B cell (primary cell): ENCODE data around the gene RARRES2. TPM values are rescaled to one million over a fixed set of nuclear protein-coding genes. Genes with fewer than 3 reads are reported as not detected.

Experiments used
- ATAC-seq: fragments of 200-7000 bp; cut with Tn5 transposase; one replicate; pipeline ENCODE4 v1.10.0; 2021; ENCODE audit warnings: low read depth, mild to moderate bottlenecking, moderate number of reproducible peaks, moderate library complexity
- CTCF ChIA-PET: fragments of 350-600 bp; sonication (Branson Sonifier 250); formaldehyde crosslinking; loops from one replicate; lab custom pipeline; 2021; ENCODE audit warnings: antibody characterized with exemption, inconsistent platforms; lab: Charles Lee
- POLR2A ChIA-PET: fragments of 350-600 bp; sonication (Branson Sonifier 250); formaldehyde crosslinking; loops from one replicate; lab custom pipeline; 2021; ENCODE audit warnings: antibody characterized with exemption; lab: Charles Lee
- DNase-seq: peaks from one replicate; pipeline ENCODE4 v3.0.0; 2013
- H2AFZ ChIP-seq: 2 replicates; pipeline ENCODE4 v1.6.1; 2012; ENCODE audit warnings: mild to moderate bottlenecking, low read depth, low read length; ENCODE audit not compliant: insufficient read depth, poor library complexity, severe bottlenecking
- H3K27ac ChIP-seq, 2 donors: 1 replicate in 1 of 2; 2 replicates in 1 of 2; pipeline ENCODE4 v1.5.1; 2012 to 2013; ENCODE audit warnings: low read length in 2 of 2, mild to moderate bottlenecking in 2 of 2, moderate library complexity in 1 of 2
- H3K27me3 ChIP-seq, 4 experiments: fragments of 200-600 bp in 1 of 4; sonication (generic) in 1 of 4; replicated peaks in 1 of 4; 1 replicate in 2 of 4; 2 replicates in 2 of 4; pipeline versions ENCODE4 v1.6.1 to v1.7.0; 2013 to 2016; ENCODE audit warnings: low read length in 3 of 4, mild to moderate bottlenecking in 2 of 4, mixed read lengths in 1 of 4, moderate library complexity in 1 of 4; ENCODE audit not compliant: insufficient read depth in 4 of 4, control insufficient read depth in 3 of 4; ENCODE audit errors: control extremely low read depth in 1 of 4
- H3K36me3 ChIP-seq, 2 experiments: replicated peaks in 1 of 2; 1 replicate in 1 of 2; 2 replicates in 1 of 2; pipeline versions ENCODE4 v1.6.1 to v1.7.1; 2013; ENCODE audit warnings: low read length in 1 of 2; ENCODE audit not compliant: insufficient read depth in 2 of 2, control insufficient read depth in 1 of 2; ENCODE audit errors: control extremely low read depth in 1 of 2, extremely low read depth in 1 of 2
- H3K4me1 ChIP-seq, 2 donors: fragments of 200-600 bp in 1 of 2; sonication (generic) in 1 of 2; 1 replicate in 1 of 2; 2 replicates in 1 of 2; pipeline versions ENCODE4 v1.5.1 to v1.6.1; 2013 to 2017; ENCODE audit warnings: low read length in 2 of 2; ENCODE audit not compliant: control insufficient read depth in 2 of 2, insufficient read depth in 2 of 2
- H3K4me2 ChIP-seq: replicated peaks from 2 replicates; pipeline ENCODE3; 2012; ENCODE audit warnings: mild to moderate bottlenecking, low read depth, low read length; ENCODE audit not compliant: poor library complexity, severe bottlenecking
- H3K4me3 ChIP-seq, 5 experiments: fragments of 200-600 bp in 1 of 5; sonication (generic) in 1 of 5; 1 replicate in 3 of 5; 2 replicates in 2 of 5; pipeline versions ENCODE4 v1.5.1 to v1.7.0; 2011 to 2016; ENCODE audit warnings: low read length in 4 of 5, mild to moderate bottlenecking in 4 of 5, low read depth in 2 of 5, control low read depth in 1 of 5, moderate library complexity in 1 of 5; ENCODE audit not compliant: insufficient read depth in 1 of 5; ENCODE audit errors: control extremely low read depth in 1 of 5, extremely low read depth in 1 of 5
- H3K79me2 ChIP-seq: fragments of 200-600 bp; sonication (generic); one replicate; pipeline ENCODE4 v1.6.0; 2016; ENCODE audit warnings: low read length; ENCODE audit not compliant: control insufficient read depth, insufficient read depth
- H3K9ac ChIP-seq: fragments of 200-600 bp; sonication (generic); 2 replicates; pipeline ENCODE4 v1.6.1; 2017; ENCODE audit warnings: mild to moderate bottlenecking, low read length, moderate library complexity
- H3K9me3 ChIP-seq, 3 donors: one replicate each; pipeline versions ENCODE4 v1.6.1 to v1.7.1; 2013; ENCODE audit warnings: low read length in 2 of 3; ENCODE audit not compliant: control insufficient read depth in 2 of 3, insufficient read depth in 1 of 3; ENCODE audit errors: control extremely low read depth in 1 of 3
- H4K20me1 ChIP-seq: 2 replicates; pipeline ENCODE4 v1.6.0; 2012; ENCODE audit warnings: mild to moderate bottlenecking, low read length; ENCODE audit not compliant: insufficient read depth, control insufficient read depth, poor library complexity, severe bottlenecking
- H3K27ac Mint-ChIP-seq: one replicate; pipeline ENCODE4 v1.8.0; 2021; ENCODE audit warnings: mixed read lengths
- H3K27me3 Mint-ChIP-seq: one replicate; pipeline ENCODE4 v1.8.0; 2021; ENCODE audit warnings: mixed read lengths
- H3K4me1 Mint-ChIP-seq: one replicate; pipeline ENCODE4 v1.8.0; 2021; ENCODE audit warnings: mixed read lengths
- H3K4me3 Mint-ChIP-seq: one replicate; pipeline ENCODE4 v1.8.0; 2021; ENCODE audit warnings: mixed read lengths
- H3K9me3 Mint-ChIP-seq: one replicate; pipeline ENCODE4 v1.8.0; 2022; ENCODE audit warnings: mixed read lengths; ENCODE audit not compliant: insufficient read depth
- CTCF ChIP-seq: fragments of 200-600 bp; IDR thresholded peaks from one replicate; pipeline ENCODE4 v1.8.0; 2022; ENCODE audit warnings: antibody characterized with exemption, mild to moderate bottlenecking
- EZH2 ChIP-seq: IDR thresholded peaks from 2 replicates; pipeline ENCODE4 v1.6.1; 2012; ENCODE audit warnings: borderline replicate concordance, low read depth, mild to moderate bottlenecking, moderate library complexity, low read length; ENCODE audit not compliant: insufficient read depth, poor library complexity, severe bottlenecking
- WGBS: methylation state at CpG from one replicate; pipeline ENCODE4 v1.1.5; 2013; ENCODE audit warnings: missing lambda C conversion rate; ENCODE audit not compliant: insufficient coverage; 5-methylcytosine and 5-hydroxymethylcytosine counted together
- intact Hi-C: fragments of 100-400 bp; cut with micrococcal nuclease; formaldehyde crosslinking; loops from one replicate; pipeline ENCODE4 v1.10.0; 2022
- polyA plus RNA-seq: library from polyadenylated mRNA; depleted of rRNA; stranded (reverse); fragments of >200 nt; gene quantifications from 2 replicates; pipeline ENCODE4 v1.2.3, GENCODE V29; 2012
- total RNA-seq, 2 donors: library from RNA; stranded (reverse); fragments of 120-200 nt in 1 of 2; gene quantifications; 1 replicate in 1 of 2; 2 replicates in 1 of 2; pipeline versions ENCODE4 v1.2.3 to v1.2.4, GENCODE V29; 2013 to 2022

Gene RARRES2
- total and polyA plus RNA-seq, 2 donors (not counting 1 experiment from before 2014, with no cell fraction given): not detected

- intact Hi-C loops: no loop called here
- H3K79me2 ChIP-seq: peaks cover 33% of the 10 kb centered on the region
- peak overlapping the region; percentile 92 for H3K4me3 Mint-ChIP-seq
- peaks cover 26% of the 10 kb centered on the region for H4K20me1 ChIP-seq
- ChIA-PET CTCF (interaction anchor here (0.9 to 7.3 kb wide), 5 partner anchors 8 to 49 kb away, joined by 3 to 71 read pairs (median 20); partner anchors contain the start of genes ACTR3C and LRRC61), POLR2A (interaction anchor here (1.7 to 6.6 kb wide), 3 partner anchors 8 to 36 kb away, joined by 6 to 120 read pairs (median 64); partner anchors contain the start of gene ZNF775)
- H3K27me3 Mint-ChIP-seq: no peaks in the 10 kb centered on the region
- peak overlapping the region in 1 of 2 donors; percentile 98 for H3K27ac ChIP-seq
- peaks cover 70% of the 10 kb centered on the region for H3K4me1 Mint-ChIP-seq
- H3K4me3 ChIP-seq: no peak overlapping the region
- no peaks in the 10 kb centered on the region for H3K27me3 ChIP-seq
- H3K27ac Mint-ChIP-seq: peak overlapping the region; percentile 98
- H3K9me3 ChIP-seq: no peaks in the 10 kb centered on the region
- H3K4me2 ChIP-seq: peak overlapping the region; percentile 85
- 77% methylated on average over 3 of the region's 3 CpGs for WGBS
- peaks cover 33 to 53% of the 10 kb centered on the region in 2 donors for H3K4me1 ChIP-seq
- H3K9me3 Mint-ChIP-seq: no peaks in the 10 kb centered on the region
- no peak for ATAC-seq
- no peak for TF ChIP-seq CTCF
- no peak for TF ChIP-seq EZH2
- H3K9ac ChIP-seq: no peak overlapping the region
- peaks cover 0 to 36% of the 10 kb centered on the region in 2 experiments for H3K36me3 ChIP-seq
- no peak overlapping the region for H2AFZ ChIP-seq
- no peak for DNase-seq
These were observed 29.2 kb upstream of the RARRES2 start for GRCh38 chr7:150370612-150371071.
